WTC11 (cell line): Measurements from ENCODE around the gene ATG2B. TPM values are rescaled to one million over a fixed set of nuclear protein-coding genes. Genes with fewer than 3 reads are reported as not detected.

Source experiments
- ATAC-seq: fragments of 200-7000 bp; cut with Tn5 transposase; 2 replicates; pipeline ENCODE4 v1.10.0; 2021; ENCODE audit warnings: mild to moderate bottlenecking, moderate library complexity
- CTCF ChIA-PET: fragments of 300-600 bp; sonication (Branson Sonifier 250); formaldehyde crosslinking; loops from one replicate; lab custom pipeline; 2021; ENCODE audit warnings: antibody characterized with exemption; lab: Charles Lee
- POLR2A ChIA-PET: fragments of 350-600 bp; sonication (Branson Sonifier 250); formaldehyde crosslinking; loops from one replicate; lab custom pipeline; 2021; ENCODE audit warnings: antibody characterized with exemption; lab: Charles Lee
- DNase-seq: peaks from one replicate; pipeline ENCODE4 v3.0.0; 2021; ENCODE audit warnings: low spot score
- H3K27ac Mint-ChIP-seq: 2 replicates; pipeline ENCODE4 v1.8.0; 2021; ENCODE audit warnings: mixed read lengths
- H3K27me3 Mint-ChIP-seq: 2 replicates; pipeline ENCODE4 v1.8.0; 2021; ENCODE audit warnings: low read depth, mild to moderate bottlenecking, moderate library complexity, mixed read lengths
- H3K36me3 Mint-ChIP-seq: 2 replicates; pipeline ENCODE4 v1.8.0; 2021; ENCODE audit warnings: mixed read lengths
- H3K4me1 Mint-ChIP-seq: 2 replicates; pipeline ENCODE4 v1.8.0; 2022; ENCODE audit warnings: mixed read lengths
- H3K4me3 Mint-ChIP-seq: 2 replicates; pipeline ENCODE4 v1.8.0; 2021; ENCODE audit warnings: mild to moderate bottlenecking, moderate library complexity, mixed read lengths
- H3K9me3 Mint-ChIP-seq: 2 replicates; pipeline ENCODE4 v1.8.0; 2021; ENCODE audit warnings: mixed read lengths
- IRF2 ChIP-seq: sonication (generic); formaldehyde crosslinking; IDR thresholded peaks from 2 replicates; pipeline ENCODE4 v1.8.0; 2022; ENCODE audit warnings: low read depth, missing genetic modification reagents, borderline replicate concordance
- ZNF138 ChIP-seq: sonication (generic); formaldehyde crosslinking; conservative IDR thresholded peaks from 2 replicates; pipeline ENCODE4 v1.8.1; 2022; ENCODE audit warnings: mild to moderate bottlenecking, moderate library complexity, missing genetic modification reagents
- total RNA-seq: library from RNA; stranded (reverse); gene quantifications from 3 replicates; pipeline ENCODE4 v1.2.3, GENCODE V29; 2021
- TF ChIP-seq, protein P1 (sequence below): sonication (generic); formaldehyde crosslinking; IDR thresholded peaks from 2 replicates; pipeline ENCODE4 v1.8.1; 2023; ENCODE audit warnings: mild to moderate bottlenecking, missing genetic modification reagents
- TF ChIP-seq, protein P2 (sequence below): sonication (generic); formaldehyde crosslinking; IDR thresholded peaks from 2 replicates; pipeline ENCODE4 v1.8.1; 2022; ENCODE audit warnings: mild to moderate bottlenecking, moderate library complexity, missing genetic modification reagents

ATG2B gene
- total RNA-seq, 1 experiment from 2014 or later: 10.3 TPM

DNA sequence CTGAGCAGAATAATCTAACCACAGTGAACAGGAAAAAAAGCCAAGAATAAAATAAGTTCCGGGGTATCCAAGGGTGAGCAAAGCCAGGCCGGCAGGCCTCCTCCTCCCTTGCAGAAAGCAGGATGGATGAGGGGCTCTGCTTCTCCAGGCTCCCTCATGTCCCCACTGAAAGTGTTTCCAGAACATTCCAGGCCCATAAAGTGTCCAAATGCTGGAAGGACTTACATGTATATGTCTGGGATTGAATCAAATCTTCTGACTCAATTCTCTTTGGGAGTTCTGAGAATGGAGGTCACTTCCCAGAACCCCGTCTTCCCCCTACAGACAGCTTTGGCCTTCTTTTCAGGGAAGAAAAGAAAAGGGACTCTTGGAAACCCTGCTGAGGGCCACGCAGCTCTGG is 132.1 kb downstream of the ATG2B start:
- ChIA-PET CTCF (interaction anchor here (0.8 kb wide), 1 partner anchor 30 kb away, joined by 3 read pairs; no protein-coding TSS in a partner anchor), POLR2A (interaction anchor here (0.7 kb wide), 1 partner anchor 180 kb away, joined by 4 read pairs; no protein-coding TSS in a partner anchor)
- ATAC-seq (no peak), DNase-seq (no peak)
- Mint-ChIP-seq H3K27me3 (peaks cover 6% of the 10 kb centered on the region; the same call in 1 of the 2 replicates), H3K27ac (no peak overlapping the region), H3K4me3 (no peak overlapping the region), H3K4me1 (peaks cover 28% of the 10 kb centered on the region), H3K36me3 (peaks cover 4% of the 10 kb centered on the region), H3K9me3 (peaks cover 17% of the 10 kb centered on the region)
- no peak for TF ChIP-seq ZNF138
- TF ChIP-seq, protein P1, sequence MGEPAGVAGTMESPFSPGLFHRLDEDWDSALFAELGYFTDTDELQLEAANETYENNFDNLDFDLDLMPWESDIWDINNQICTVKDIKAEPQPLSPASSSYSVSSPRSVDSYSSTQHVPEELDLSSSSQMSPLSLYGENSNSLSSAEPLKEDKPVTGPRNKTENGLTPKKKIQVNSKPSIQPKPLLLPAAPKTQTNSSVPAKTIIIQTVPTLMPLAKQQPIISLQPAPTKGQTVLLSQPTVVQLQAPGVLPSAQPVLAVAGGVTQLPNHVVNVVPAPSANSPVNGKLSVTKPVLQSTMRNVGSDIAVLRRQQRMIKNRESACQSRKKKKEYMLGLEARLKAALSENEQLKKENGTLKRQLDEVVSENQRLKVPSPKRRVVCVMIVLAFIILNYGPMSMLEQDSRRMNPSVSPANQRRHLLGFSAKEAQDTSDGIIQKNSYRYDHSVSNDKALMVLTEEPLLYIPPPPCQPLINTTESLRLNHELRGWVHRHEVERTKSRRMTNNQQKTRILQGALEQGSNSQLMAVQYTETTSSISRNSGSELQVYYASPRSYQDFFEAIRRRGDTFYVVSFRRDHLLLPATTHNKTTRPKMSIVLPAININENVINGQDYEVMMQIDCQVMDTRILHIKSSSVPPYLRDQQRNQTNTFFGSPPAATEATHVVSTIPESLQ (CRISPR knock-in tag): no peak

DNA sequence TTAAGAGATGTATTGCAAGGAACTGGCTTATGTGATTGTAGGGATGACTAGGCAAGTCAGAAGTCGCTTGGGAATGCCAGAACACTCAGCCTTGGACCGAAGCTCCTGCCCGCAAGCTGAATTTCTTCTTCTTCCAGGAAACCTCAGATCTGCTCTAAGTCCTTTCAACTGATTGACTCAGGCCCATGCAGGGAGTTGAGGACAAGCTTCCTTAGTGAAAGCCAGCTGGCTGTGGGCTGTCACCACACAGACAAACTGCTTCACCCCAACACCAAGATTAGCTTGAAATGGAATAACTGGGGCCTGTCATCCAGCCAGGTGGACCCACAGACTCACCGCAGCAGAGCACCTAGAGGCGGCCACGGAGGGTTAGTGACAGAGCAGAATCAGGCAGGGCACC is 133.8 kb downstream of the ATG2B start:
- peaks cover 4% of the 10 kb centered on the region for H3K36me3 Mint-ChIP-seq
- peaks cover 18% of the 10 kb centered on the region for H3K4me1 Mint-ChIP-seq
- no peak overlapping the region for H3K4me3 Mint-ChIP-seq
- CTCF ChIA-PET: no interaction called here
- H3K27me3 Mint-ChIP-seq: peaks cover 6% of the 10 kb centered on the region; the same call in 1 of the 2 replicates
- ATAC-seq: no peak
- DNase-seq: no peak
- POLR2A ChIA-PET: no interaction called here
- peaks cover 17% of the 10 kb centered on the region for H3K9me3 Mint-ChIP-seq
- TF ChIP-seq, protein P2, sequence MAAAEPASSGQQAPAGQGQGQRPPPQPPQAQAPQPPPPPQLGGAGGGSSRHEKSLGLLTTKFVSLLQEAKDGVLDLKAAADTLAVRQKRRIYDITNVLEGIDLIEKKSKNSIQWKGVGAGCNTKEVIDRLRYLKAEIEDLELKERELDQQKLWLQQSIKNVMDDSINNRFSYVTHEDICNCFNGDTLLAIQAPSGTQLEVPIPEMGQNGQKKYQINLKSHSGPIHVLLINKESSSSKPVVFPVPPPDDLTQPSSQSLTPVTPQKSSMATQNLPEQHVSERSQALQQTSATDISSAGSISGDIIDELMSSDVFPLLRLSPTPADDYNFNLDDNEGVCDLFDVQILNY (CRISPR knock-in tag): no peak
- TF ChIP-seq IRF2 (CRISPR knock-in tag): no peak
- H3K27ac Mint-ChIP-seq: no peak overlapping the region

Other genes with a start within 250 kb of the ATG2B start
- gene BDKRB2, start 158.5 kb downstream of the ATG2B start, total RNA-seq: 0.17 to 0.30 TPM (median 0.18 TPM) in 3 replicates
- gene BDKRB1, start 107.1 kb downstream of the ATG2B start, total RNA-seq: 0.11 to 0.27 TPM in 2 of 3 replicates, not detected in the other
- 41.4 to 43.9 TPM (median 43.0 TPM) in 3 replicates for gene GSKIP, start 185 bp upstream of the ATG2B start, total RNA-seq
- 6.4 to 8.4 TPM (median 6.6 TPM) in 3 replicates for gene AK7, start 28.8 kb upstream of the ATG2B start, total RNA-seq
- 184 to 210 TPM (median 193 TPM) in 3 replicates for gene PAPOLA, start 139.0 kb upstream of the ATG2B start, total RNA-seq